Fibroblast of skin of back (primary cell): ENCODE measurements around the gene CYSLTR2. TPM values are rescaled to one million over a fixed set of nuclear protein-coding genes. Genes with fewer than 3 reads are reported as not detected.

ENCODE experiments used
- DNase-seq: peaks from one replicate; pipeline ENCODE4 v3.0.0-alpha.2; 2013
- polyA plus RNA-seq, 2 experiments: library from polyadenylated mRNA; unstranded; fragments of 120-200 nt; gene quantifications; one replicate each; pipeline ENCODE4 v1.2.1, GENCODE V29; 2013; ENCODE audit not compliant: insufficient read length in 2 of 2

CYSLTR2 gene, protein sequence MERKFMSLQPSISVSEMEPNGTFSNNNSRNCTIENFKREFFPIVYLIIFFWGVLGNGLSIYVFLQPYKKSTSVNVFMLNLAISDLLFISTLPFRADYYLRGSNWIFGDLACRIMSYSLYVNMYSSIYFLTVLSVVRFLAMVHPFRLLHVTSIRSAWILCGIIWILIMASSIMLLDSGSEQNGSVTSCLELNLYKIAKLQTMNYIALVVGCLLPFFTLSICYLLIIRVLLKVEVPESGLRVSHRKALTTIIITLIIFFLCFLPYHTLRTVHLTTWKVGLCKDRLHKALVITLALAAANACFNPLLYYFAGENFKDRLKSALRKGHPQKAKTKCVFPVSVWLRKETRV
- polyA plus RNA-seq (2013, experiment 1 of 2; ENCODE audit: insufficient read length), result not detected
- not detected for polyA plus RNA-seq (2013, experiment 2 of 2; ENCODE audit: insufficient read length)

- DNase-seq, result peak; percentile 11
These were observed at the start of gene CYSLTR2 for GRCh38 chr13:48653472-48653939. TSS of gene CYSLTR2 (plus strand) at chr13:48653929. CDS start at chr13:48706818, 52,889 bp downstream.

DNA sequence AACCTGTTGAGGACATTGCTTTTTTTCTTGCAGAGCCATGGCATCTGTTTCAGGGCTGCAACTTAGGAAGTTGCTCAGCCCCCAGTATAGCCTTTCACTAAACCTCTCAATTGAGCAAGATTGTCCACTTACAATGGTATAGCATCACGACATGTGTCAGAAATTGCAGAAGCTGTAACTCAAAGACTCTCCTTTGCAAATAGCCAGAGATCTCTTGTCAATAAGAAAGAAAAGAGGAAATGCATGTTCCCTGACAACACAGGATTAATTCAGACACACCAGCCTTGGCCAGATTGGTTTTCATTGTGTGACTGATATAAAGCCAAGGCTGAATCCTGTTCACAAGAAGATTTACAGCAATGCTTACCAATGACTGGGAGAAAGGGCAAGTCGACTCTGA lies 38.7 kb upstream of the CYSLTR2 start:
- no peak for DNase-seq

- no peak for DNase-seq
These were observed 34.8 kb upstream of the CYSLTR2 start for GRCh38 chr13:48618937-48619336.

DNA sequence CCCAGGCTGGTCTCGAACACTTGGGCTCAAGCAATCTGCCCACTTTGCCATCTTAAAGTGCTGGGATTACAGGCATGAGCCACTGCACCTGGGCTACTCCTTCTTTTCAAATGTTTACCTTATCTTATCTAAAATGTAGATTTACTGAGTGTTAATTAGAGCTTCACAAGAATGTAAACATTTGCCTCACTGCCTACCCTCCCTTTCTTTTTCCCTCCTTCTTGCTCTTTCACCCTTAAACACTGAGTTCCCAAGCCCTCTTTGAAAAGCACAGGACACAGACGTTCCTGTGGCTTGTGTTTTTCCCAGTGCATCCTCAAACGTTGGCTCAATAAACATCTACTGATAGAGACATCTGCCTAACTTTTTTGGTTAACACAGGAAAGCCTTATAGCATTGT lies 32.7 kb upstream of the CYSLTR2 start:
- DNase-seq, result no peak

DNA sequence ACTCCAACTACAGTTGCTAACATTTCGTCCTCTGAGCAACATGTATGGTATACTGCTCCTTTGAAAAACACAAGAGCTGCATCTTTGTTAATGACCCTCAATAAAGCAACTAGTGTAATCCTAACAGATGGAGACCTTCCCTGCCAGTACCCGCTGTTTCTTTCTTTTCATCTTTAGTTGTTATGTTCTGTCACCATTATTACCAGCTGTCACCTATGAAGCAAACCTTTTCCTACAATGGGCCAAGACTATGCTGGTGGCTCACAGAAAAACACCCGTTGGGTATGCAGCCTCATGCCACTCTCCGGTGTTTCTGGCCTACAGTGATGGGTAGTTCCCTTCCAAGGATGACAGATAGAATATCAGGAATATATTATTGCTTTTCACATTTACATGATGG lies 29.7 kb upstream of the CYSLTR2 start:
- DNase-seq, result no peak

GRCh38 chr13:48624858-48625257 lies 28.9 kb upstream of the CYSLTR2 start:
- DNase-seq, result no peak

GRCh38 chr13:48625413-48626076 lies 28.2 kb upstream of the CYSLTR2 start:
- DNase-seq, result no peak

DNA sequence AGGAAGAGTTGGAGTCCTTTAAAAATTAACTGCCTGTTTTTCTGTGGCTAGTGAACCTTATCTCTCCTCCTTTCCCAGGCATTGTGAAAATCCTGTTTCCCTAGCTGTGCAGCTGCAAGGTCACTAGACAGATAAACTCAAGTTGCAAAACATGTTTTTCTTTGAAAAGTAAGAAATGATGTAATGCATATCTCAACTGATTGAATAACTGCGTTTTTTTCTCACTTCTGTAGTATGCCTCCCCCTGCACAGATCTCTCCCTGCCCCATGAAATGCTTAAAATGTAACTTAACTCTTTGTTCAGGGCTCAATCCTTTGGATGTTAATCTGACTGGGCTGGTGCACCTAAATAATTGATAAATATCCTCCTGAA lies 27.7 kb upstream of the CYSLTR2 start:
- no peak for DNase-seq

- no peak for DNase-seq
These were observed 26.8 kb upstream of the CYSLTR2 start for GRCh38 chr13:48626726-48627451.

DNA sequence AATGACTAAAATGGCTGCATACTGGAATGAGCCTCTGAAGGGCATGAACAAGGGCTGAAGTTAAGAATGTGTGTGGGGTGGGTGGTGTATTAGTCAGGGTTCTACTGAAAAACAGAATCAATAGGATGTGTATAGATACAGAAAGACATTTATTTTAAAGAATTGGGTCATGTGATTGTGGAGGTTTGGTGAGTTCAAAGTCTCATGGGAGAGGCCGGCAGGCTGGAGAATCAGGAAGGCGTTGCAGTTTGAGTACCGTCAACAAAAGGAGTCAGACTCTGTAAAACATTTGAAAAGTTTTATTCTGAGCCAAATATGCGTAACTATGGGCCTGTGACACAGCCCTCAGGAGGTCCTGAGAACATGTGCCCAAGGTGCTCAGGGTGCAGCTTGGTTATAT lies 24.5 kb upstream of the CYSLTR2 start:
- no peak for DNase-seq

DNA sequence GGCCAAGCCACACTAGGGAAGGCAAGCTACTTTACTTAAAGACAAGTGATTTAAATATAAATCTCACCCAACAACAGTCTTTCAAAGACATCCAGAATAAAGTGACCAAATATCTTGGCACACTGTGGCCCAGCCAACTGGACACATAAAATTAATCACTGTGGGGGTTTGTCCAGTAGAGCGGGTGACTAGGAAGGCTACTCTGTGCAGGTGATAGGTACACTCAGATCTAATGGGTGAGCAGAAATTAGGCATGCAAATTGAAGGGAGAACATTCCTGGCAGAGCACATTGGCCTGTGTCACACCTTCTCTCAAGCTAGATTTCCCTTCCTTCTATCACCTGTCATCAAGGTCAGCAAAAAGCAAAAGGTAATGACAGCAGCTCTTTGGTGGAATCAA lies 23.4 kb upstream of the CYSLTR2 start:
- DNase-seq, result no peak

GRCh38 chr13:48630773-48631172 lies 23.0 kb upstream of the CYSLTR2 start:
- DNase-seq, result no peak

GRCh38 chr13:48631441-48631840 lies 22.3 kb upstream of the CYSLTR2 start:
- DNase-seq, result no peak

GRCh38 chr13:48633700-48634099 lies 20.0 kb upstream of the CYSLTR2 start:
- DNase-seq, result no peak

- no peak for DNase-seq
These were observed 19.1 kb upstream of the CYSLTR2 start for GRCh38 chr13:48634636-48635035.

- no peak for DNase-seq
These were observed 18.3 kb upstream of the CYSLTR2 start for GRCh38 chr13:48635478-48635877.

DNA sequence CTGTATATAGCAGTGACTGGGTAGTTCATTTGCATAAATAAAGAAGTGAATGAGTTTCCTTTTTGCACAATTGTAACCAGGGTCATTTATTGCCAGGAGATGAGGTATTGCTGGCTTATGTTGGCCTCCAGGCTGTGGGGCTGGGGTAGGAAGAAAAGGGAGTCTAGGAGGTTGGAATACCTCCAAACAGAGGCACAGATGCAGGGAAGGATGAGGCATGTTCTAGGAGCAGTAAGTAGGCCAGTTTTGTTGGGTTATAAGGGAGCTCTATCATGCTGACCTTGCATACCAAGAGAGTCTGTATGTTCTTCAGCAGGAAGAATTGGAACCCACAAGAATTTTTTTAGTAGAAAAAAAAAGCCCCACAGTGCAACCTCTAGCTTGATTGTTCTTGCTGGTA lies 17.2 kb upstream of the CYSLTR2 start:
- DNase-seq, result peak; percentile 11

GRCh38 chr13:48637601-48638000 lies 16.1 kb upstream of the CYSLTR2 start:
- no peak for DNase-seq

DNA sequence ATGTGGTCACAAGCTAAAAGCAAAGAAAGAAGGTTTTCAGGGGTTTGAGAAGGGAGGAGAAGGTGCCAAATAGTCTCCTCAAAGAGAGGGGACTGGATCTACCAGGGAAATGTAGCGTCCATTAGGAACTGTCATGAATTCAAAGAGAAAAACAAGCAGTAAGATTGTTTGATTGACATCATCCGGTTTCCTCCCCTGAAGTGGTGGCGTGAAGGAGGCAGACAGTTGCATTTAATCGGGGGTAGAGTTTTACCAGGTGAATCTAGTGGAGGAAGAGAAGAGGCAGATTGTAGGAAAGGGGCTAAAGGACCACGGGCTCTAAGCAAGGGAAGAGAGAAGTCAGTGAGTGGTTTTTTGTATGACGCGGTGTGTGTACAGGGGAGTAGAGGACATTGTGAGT lies 13.0 kb upstream of the CYSLTR2 start:
- no peak for DNase-seq

GRCh38 chr13:48641404-48641803 lies 12.3 kb upstream of the CYSLTR2 start:
- DNase-seq, result no peak

DNA sequence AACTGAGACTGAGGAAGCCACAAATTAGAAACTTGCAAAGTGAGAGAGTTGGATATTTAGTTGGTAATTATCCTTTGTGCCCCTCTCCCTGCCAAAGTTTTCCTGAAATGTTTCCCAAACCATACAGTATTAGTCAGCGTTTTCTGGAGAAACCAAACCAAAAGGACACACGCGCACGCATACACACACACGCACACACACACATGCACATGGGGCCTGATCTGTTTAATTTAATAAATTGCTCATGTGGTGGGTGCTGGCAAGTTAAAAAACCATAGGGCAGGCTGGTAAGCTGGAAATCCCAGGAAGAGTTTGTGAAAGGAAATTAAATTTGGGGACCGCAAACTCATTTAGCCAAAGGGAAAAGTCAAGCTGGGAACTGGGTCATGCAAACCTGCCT lies 11.7 kb upstream of the CYSLTR2 start:
- no peak for DNase-seq

DNA sequence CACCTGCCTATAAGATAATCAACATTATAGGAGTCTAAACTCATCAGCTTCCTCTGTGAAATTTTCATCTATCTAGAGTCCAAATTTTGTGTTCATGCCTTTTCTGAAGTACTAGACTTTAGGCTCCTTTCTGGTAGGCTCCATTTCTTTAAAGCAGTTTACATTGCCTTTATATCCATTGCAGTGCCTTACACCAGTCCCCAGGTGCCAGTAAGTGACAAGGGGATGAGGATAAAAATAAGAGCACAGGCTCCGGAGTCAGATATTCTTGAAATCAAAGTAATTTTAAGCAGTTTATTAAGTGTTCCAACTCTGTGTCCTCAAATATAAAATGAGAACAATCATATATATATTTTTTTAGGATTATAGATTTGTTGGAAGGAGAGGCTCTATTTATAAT lies 10.6 kb upstream of the CYSLTR2 start:
- DNase-seq, result no peak

- no peak for DNase-seq
These were observed 9.6 kb upstream of the CYSLTR2 start for GRCh38 chr13:48644141-48644540.
